Keratinocyte (primary cell): ENCODE data around the gene BICRAL. TPM values are rescaled to one million over a fixed set of nuclear protein-coding genes. Genes with fewer than 3 reads are reported as not detected.

ENCODE experiments used
- DNase-seq: peaks from one replicate; pipeline ENCODE4 v3.0.0-alpha.2; 2011; ENCODE audit warnings: low read depth, missing footprints, low spot score
- FAIRE-seq: peaks from 2 replicates; lab custom pipeline; 2011; peaks lifted over from hg19 to GRCh38; lab: Jason Lieb, UNC
- H2AFZ ChIP-seq: 2 replicates; pipeline ENCODE4 v1.6.0; 2012; ENCODE audit warnings: low read length, control low read depth, inconsistent platforms; ENCODE audit not compliant: control insufficient read depth
- H3K27ac ChIP-seq: 2 replicates; pipeline ENCODE4 v1.5.1; 2011; ENCODE audit warnings: low read length; ENCODE audit not compliant: control insufficient read depth, insufficient read depth
- H3K27me3 ChIP-seq: 3 replicates; pipeline ENCODE4 v1.6.0; 2011; ENCODE audit warnings: low read length; ENCODE audit not compliant: control insufficient read depth, insufficient read depth; ENCODE audit errors: extremely low read depth
- H3K36me3 ChIP-seq, 2 experiments: 2 replicates in 1 of 2; 3 replicates in 1 of 2; pipeline ENCODE4 v1.5.1; 2011; ENCODE audit warnings: low read length in 2 of 2, mild to moderate bottlenecking in 1 of 2; ENCODE audit not compliant: control insufficient read depth in 2 of 2, insufficient read depth in 2 of 2; ENCODE audit errors: extremely low read depth in 1 of 2
- H3K4me1 ChIP-seq: 3 replicates; pipeline ENCODE4 v1.5.1; 2011; ENCODE audit warnings: low read length; ENCODE audit not compliant: control insufficient read depth, insufficient read depth; ENCODE audit errors: extremely low read depth
- H3K4me2 ChIP-seq: 3 replicates; pipeline ENCODE4 v1.6.0; 2011; ENCODE audit warnings: low read depth, low read length; ENCODE audit not compliant: control insufficient read depth, insufficient read depth; ENCODE audit errors: extremely low read depth
- H3K4me3 ChIP-seq, 3 experiments: fragments of 200-600 bp in 1 of 3; sonication (generic) in 1 of 3; 2 replicates in 2 of 3; 3 replicates in 1 of 3; pipeline ENCODE4 v1.5.1; 2011 to 2016; ENCODE audit warnings: low read length in 3 of 3, mild to moderate bottlenecking in 3 of 3, control low read depth in 2 of 3, inconsistent platforms in 1 of 3, low read depth in 1 of 3, mixed read lengths in 1 of 3, mixed run types in 1 of 3, moderate library complexity in 1 of 3; ENCODE audit not compliant: control insufficient read depth in 2 of 3, insufficient read depth in 2 of 3; ENCODE audit errors: extremely low read depth in 1 of 3
- H3K79me2 ChIP-seq: 2 replicates; pipeline ENCODE4 v1.6.0; 2012; ENCODE audit warnings: low read length; ENCODE audit not compliant: control insufficient read depth, insufficient read depth
- H3K9ac ChIP-seq: 3 replicates; pipeline ENCODE4 v1.6.0; 2011; ENCODE audit warnings: low read length; ENCODE audit not compliant: control insufficient read depth, insufficient read depth; ENCODE audit errors: extremely low read depth
- H3K9me1 ChIP-seq: 3 replicates; pipeline ENCODE4 v1.6.0; 2011; ENCODE audit warnings: low read length; ENCODE audit not compliant: control insufficient read depth, insufficient read depth; ENCODE audit errors: extremely low read depth
- H3K9me3 ChIP-seq: 2 replicates; pipeline ENCODE4 v1.5.1; 2012; ENCODE audit warnings: low read depth, low read length; ENCODE audit not compliant: control insufficient read depth
- H4K20me1 ChIP-seq: 3 replicates; pipeline ENCODE4 v1.6.0; 2011; ENCODE audit warnings: low read length; ENCODE audit not compliant: control insufficient read depth, insufficient read depth; ENCODE audit errors: extremely low read depth
- EZH2 ChIP-seq: IDR thresholded peaks from one replicate; pipeline ENCODE4 v1.6.1; 2012; ENCODE audit warnings: inconsistent platforms, mild to moderate bottlenecking, low read length, moderate library complexity
- dilution Hi-C: fragments of 300-500 bp; cut with MboI; formaldehyde crosslinking; loops from one replicate; pipeline ENCODE4 v1.7.0; 2020; ENCODE audit warnings: low sequenced_read_pairs; ENCODE audit not compliant: extremely low pct_ligation_motif_present
- polyA plus RNA-seq, 5 experiments: library from polyadenylated mRNA; depleted of rRNA in 3 of 5; stranded (reverse) in 3 of 5; stranded (forward) in 1 of 5; unstranded in 1 of 5; fragments of >200 nt; gene quantifications; 1 replicate in 1 of 5; 2 replicates in 3 of 5; 3 replicates in 1 of 5; pipeline versions ENCODE4 v1.2.1 to v1.2.3, GENCODE V29; 2011 to 2012; ENCODE audit warnings: missing spikeins in 2 of 5, low read depth in 1 of 5, low replicate concordance in 1 of 5
- TF ChIP-seq, protein P1 (sequence below), 3 experiments: IDR thresholded peaks in 1 of 3; conservative IDR thresholded peaks in 1 of 3; optimal IDR thresholded peaks in 1 of 3; 2 replicates in 2 of 3; 3 replicates in 1 of 3; pipeline versions ENCODE3 to v1.5.1; 2011; ENCODE audit warnings: low read length in 3 of 3, mild to moderate bottlenecking in 3 of 3, moderate library complexity in 2 of 3, control low read depth in 1 of 3, inconsistent platforms in 1 of 3; ENCODE audit not compliant: insufficient read depth in 2 of 3; ENCODE audit errors: extremely low read depth in 1 of 3

The BICRAL gene
- polyA plus RNA-seq, 1 donor (not counting 4 experiments of a cell fraction or from before 2014, with no cell fraction given), result 5.0 TPM

DNA sequence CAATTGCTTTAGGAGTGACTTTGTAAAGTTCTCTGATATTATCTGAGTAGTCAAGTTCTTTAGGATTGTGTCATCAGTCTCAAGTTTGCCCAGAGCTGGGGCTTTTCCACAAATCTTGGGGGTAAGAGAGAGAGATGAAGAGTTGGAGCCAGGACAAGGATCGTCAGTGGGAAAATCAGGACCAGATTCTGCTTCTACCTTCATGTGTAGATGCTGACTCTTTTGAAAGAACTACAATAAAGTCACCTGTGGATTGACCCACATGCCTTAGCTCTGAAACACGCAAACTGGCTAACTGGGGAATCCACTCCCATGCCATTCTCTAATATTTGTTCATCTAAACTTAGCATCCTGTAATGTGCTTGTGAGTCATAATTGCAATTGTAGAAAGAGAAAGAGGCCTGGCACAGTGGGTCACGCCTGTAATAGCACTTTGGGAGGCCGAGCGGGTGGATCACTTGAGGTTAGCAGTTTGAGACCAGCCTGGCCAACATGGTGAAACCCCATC lies 15.6 kb upstream of the BICRAL start:
- H3K9me1 ChIP-seq, result no peaks in the 10 kb centered on the region
- H3K27me3 ChIP-seq, result no peaks in the 10 kb centered on the region
- DNase-seq (no peak), FAIRE-seq (no peak)
- no peak overlapping the region for H2AFZ ChIP-seq
- H3K9ac ChIP-seq, result no peak overlapping the region
- H4K20me1 ChIP-seq, result no peaks in the 10 kb centered on the region
- dilution Hi-C loops, result no loop called here
- no peak overlapping the region for H3K4me2 ChIP-seq
- no peaks in the 10 kb centered on the region for H3K36me3 ChIP-seq
- no peaks in the 10 kb centered on the region for H3K79me2 ChIP-seq
- H3K9me3 ChIP-seq, result no peaks in the 10 kb centered on the region
- no peak overlapping the region for H3K27ac ChIP-seq
- H3K4me1 ChIP-seq, result peaks cover 5% of the 10 kb centered on the region
- TF ChIP-seq, protein P1, sequence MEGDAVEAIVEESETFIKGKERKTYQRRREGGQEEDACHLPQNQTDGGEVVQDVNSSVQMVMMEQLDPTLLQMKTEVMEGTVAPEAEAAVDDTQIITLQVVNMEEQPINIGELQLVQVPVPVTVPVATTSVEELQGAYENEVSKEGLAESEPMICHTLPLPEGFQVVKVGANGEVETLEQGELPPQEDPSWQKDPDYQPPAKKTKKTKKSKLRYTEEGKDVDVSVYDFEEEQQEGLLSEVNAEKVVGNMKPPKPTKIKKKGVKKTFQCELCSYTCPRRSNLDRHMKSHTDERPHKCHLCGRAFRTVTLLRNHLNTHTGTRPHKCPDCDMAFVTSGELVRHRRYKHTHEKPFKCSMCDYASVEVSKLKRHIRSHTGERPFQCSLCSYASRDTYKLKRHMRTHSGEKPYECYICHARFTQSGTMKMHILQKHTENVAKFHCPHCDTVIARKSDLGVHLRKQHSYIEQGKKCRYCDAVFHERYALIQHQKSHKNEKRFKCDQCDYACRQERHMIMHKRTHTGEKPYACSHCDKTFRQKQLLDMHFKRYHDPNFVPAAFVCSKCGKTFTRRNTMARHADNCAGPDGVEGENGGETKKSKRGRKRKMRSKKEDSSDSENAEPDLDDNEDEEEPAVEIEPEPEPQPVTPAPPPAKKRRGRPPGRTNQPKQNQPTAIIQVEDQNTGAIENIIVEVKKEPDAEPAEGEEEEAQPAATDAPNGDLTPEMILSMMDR (optimal IDR thresholded peaks at IDR 0.05 in 1 of 3, IDR thresholded peaks at IDR 0.05 in 1 of 3, conservative IDR thresholded peaks at IDR 0.05 in 1 of 3; ENCODE audit: extremely low read depth in 1 of 3, insufficient read depth in 2 of 3, low read length in 3 of 3), result no peak
- TF ChIP-seq EZH2, result no peak
- no peak overlapping the region for H3K4me3 ChIP-seq

DNA sequence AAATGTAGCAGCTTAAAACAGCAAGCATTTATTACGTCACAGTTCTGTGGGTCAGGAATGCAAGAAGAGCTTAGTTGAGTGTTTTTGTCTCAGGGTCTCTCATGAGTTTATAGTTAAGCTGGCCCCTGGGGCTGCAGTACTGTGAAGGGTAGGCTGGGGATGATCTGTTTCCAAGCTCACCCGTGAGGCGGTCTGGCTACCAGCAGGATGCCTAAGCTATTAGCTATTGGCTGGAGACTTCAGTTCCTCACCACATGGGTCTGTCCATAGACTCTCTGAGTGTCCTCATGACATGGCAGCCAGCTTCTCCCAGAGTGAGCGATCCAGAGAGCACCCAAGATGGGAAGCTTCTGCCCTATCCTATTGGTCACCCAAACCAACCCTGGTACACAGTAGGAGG lies 12.8 kb upstream of the BICRAL start:
- H3K9me1 ChIP-seq, result no peaks in the 10 kb centered on the region
- no peaks in the 10 kb centered on the region for H3K36me3 ChIP-seq
- H2AFZ ChIP-seq, result no peak overlapping the region
- peaks cover 5% of the 10 kb centered on the region for H3K4me1 ChIP-seq
- TF ChIP-seq EZH2, result no peak
- no peak for DNase-seq
- H3K27me3 ChIP-seq, result no peaks in the 10 kb centered on the region
- H3K79me2 ChIP-seq, result no peaks in the 10 kb centered on the region
- no peaks in the 10 kb centered on the region for H4K20me1 ChIP-seq
- H3K27ac ChIP-seq, result no peak overlapping the region
- FAIRE-seq, result no peak
- H3K9me3 ChIP-seq, result no peaks in the 10 kb centered on the region
- dilution Hi-C loops, result no loop called here
- no peak overlapping the region for H3K4me2 ChIP-seq
- H3K9ac ChIP-seq, result no peak overlapping the region
- no peak overlapping the region for H3K4me3 ChIP-seq

DNA sequence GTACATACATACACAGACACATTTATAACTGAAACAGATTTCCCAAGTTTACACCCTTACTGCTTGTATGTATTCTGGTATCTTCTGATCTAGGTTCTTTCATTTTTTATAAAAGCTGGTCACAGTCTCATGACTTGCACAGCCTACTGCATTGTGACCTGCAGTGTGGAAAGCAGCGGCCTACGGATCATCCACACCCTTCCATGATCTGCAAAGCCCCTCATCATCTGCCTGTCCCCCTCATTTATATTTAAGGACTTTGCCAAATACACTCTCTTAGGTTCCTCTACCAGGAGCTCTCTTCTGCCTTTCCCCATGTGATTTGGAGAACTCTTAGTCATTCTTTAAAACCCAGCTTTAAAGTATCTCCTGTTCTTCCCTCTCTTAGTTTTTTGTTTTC lies 12.0 kb upstream of the BICRAL start:
- dilution Hi-C loops, result no loop called here
- Histone ChIP-seq H3K9ac (no peak overlapping the region), H3K4me3 (no peak overlapping the region), H3K9me1 (no peaks in the 10 kb centered on the region), H3K36me3 (no peaks in the 10 kb centered on the region), H3K9me3 (no peaks in the 10 kb centered on the region), H3K27me3 (no peaks in the 10 kb centered on the region), H3K27ac (no peak overlapping the region), H2AFZ (no peak overlapping the region), H3K4me1 (peaks cover 5% of the 10 kb centered on the region), H3K4me2 (no peak overlapping the region), H3K79me2 (no peaks in the 10 kb centered on the region), H4K20me1 (no peaks in the 10 kb centered on the region)
- no peak for DNase-seq
- TF ChIP-seq, protein P1 (optimal IDR thresholded peaks at IDR 0.05 in 1 of 3, IDR thresholded peaks at IDR 0.05 in 1 of 3, conservative IDR thresholded peaks at IDR 0.05 in 1 of 3; ENCODE audit: extremely low read depth in 1 of 3, insufficient read depth in 2 of 3, low read length in 3 of 3), result no peak
- no peak for TF ChIP-seq EZH2
- no peak for FAIRE-seq
